GM12878 (cell line): ENCODE results near the gene B4GALT5. TPM values are rescaled to one million over a fixed set of nuclear protein-coding genes. Genes with fewer than 3 reads are reported as not detected.

Experiments
- ATAC-seq: fragments of 200-7000 bp; cut with Tn5 transposase; 3 replicates; pipeline ENCODE4 v1.9.1; 2020; ENCODE audit warnings: mild to moderate bottlenecking, moderate library complexity
- BruUV-seq: library from RNA; stranded (reverse); fragments of 400-500 nt; replicated peaks from 2 replicates; lab custom pipeline; 2021; lab: Mats Ljungman, UMichigan
- CTCF ChIA-PET: fragments of 300-600 bp; sonication (Branson Sonifier 250); formaldehyde crosslinking; extraction: SDS; loops from one replicate; lab custom pipeline; 2021; ENCODE audit warnings: inconsistent platforms; lab: Yijun Ruan, JAX
- POLR2A ChIA-PET: fragments of 350-600 bp; formaldehyde crosslinking; extraction: SDS; loops from one replicate; lab custom pipeline; 2021; ENCODE audit warnings: inconsistent platforms; lab: Charles Lee
- RAD21 ChIA-PET: fragments of 300-600 bp; sonication (Branson Sonifier 250); formaldehyde crosslinking; loops from one replicate; lab custom pipeline; 2023; ENCODE audit warnings: antibody characterized with exemption; ENCODE audit not compliant: unreplicated experiment; lab: Charles Lee
- SMC1A ChIA-PET: fragments of 300-600 bp; sonication (Branson Sonifier 250); formaldehyde crosslinking; loops from one replicate; lab custom pipeline; 2023; ENCODE audit not compliant: unreplicated experiment, uncharacterized antibody; lab: Charles Lee
- DNase-seq: peaks from one replicate; pipeline ENCODE4 v3.0.0-alpha.2; 2011; ENCODE audit warnings: low read depth, low spot score
- FAIRE-seq: peaks from 3 replicates; lab custom pipeline; 2011; peaks lifted over from hg19 to GRCh38; lab: Jason Lieb, UNC
- H2AFZ ChIP-seq: 2 replicates; pipeline ENCODE4 v1.6.0; 2011; ENCODE audit warnings: low read depth, low read length, control low read depth; ENCODE audit not compliant: control insufficient read depth
- H3K27ac ChIP-seq: 2 replicates; pipeline ENCODE4 v1.5.1; 2011; ENCODE audit warnings: control low read depth; ENCODE audit not compliant: control insufficient read depth, insufficient read depth
- H3K27me3 ChIP-seq, 2 experiments: replicated peaks in 1 of 2; 2 replicates each; pipeline versions ENCODE4 v1.6.0 to v1.6.1; 2011; ENCODE audit warnings: low read length in 1 of 2; ENCODE audit not compliant: control insufficient read depth in 2 of 2, insufficient read depth in 2 of 2
- H3K36me3 ChIP-seq, 2 experiments: 2 replicates each; pipeline ENCODE4 v1.5.1; 2011; ENCODE audit warnings: low read length in 1 of 2; ENCODE audit not compliant: control insufficient read depth in 2 of 2, insufficient read depth in 2 of 2
- H3K4me1 ChIP-seq: 2 replicates; pipeline ENCODE4 v1.6.1; 2011; ENCODE audit warnings: mild to moderate bottlenecking, low read length, moderate library complexity, mixed read lengths; ENCODE audit not compliant: control insufficient read depth, insufficient read depth
- H3K4me2 ChIP-seq: 2 replicates; pipeline ENCODE4 v1.6.0; 2011; ENCODE audit warnings: control low read depth; ENCODE audit not compliant: control insufficient read depth, insufficient read depth
- H3K4me3 ChIP-seq: fragments of 200-600 bp; sonication (generic); 2 replicates; pipeline ENCODE4 v1.5.1; 2016
- H3K79me2 ChIP-seq: 2 replicates; pipeline ENCODE4 v1.6.0; 2011; ENCODE audit warnings: low read length; ENCODE audit not compliant: control insufficient read depth, insufficient read depth
- H3K9ac ChIP-seq: 2 replicates; pipeline ENCODE4 v1.8.0; 2011; ENCODE audit warnings: low read length, control low read depth, mixed read lengths; ENCODE audit not compliant: control insufficient read depth, insufficient read depth
- H3K9me3 ChIP-seq: replicated peaks from 3 replicates; pipeline ENCODE4 v1.5.1; 2011; ENCODE audit warnings: mild to moderate bottlenecking, low read length; ENCODE audit not compliant: control insufficient read depth, insufficient read depth
- H4K20me1 ChIP-seq: 2 replicates; pipeline ENCODE4 v1.6.0; 2011; ENCODE audit not compliant: control insufficient read depth, insufficient read depth
- ETV6 ChIP-seq, 2 experiments: fragments of 450-650 bp in 1 of 2; IDR thresholded peaks in 1 of 2; conservative IDR thresholded peaks in 1 of 2; 2 replicates each; pipeline ENCODE4 v1.6.1; 2014; ENCODE audit warnings: antibody characterized with exemption in 1 of 2, borderline replicate concordance in 1 of 2, low read depth in 1 of 2, mild to moderate bottlenecking in 1 of 2, moderate library complexity in 1 of 2
- IRF4 ChIP-seq: IDR thresholded peaks from 2 replicates; pipeline ENCODE4 v1.6.1; 2011; ENCODE audit warnings: low read depth, low read length
- POU2F2 ChIP-seq: IDR thresholded peaks from 3 replicates; pipeline ENCODE4 v1.6.1; 2011; ENCODE audit warnings: low read depth, mild to moderate bottlenecking, low read length, borderline replicate concordance
- SKIL ChIP-seq: fragments of 450-650 bp; IDR thresholded peaks from 2 replicates; pipeline ENCODE4 v1.6.1; 2017; ENCODE audit warnings: mild to moderate bottlenecking, low read depth, inconsistent platforms; ENCODE audit not compliant: poor library complexity, severe bottlenecking
- SMARCA5 ChIP-seq: fragments of 450-650 bp; IDR thresholded peaks from 2 replicates; pipeline ENCODE4 v1.6.1; 2017; ENCODE audit warnings: mild to moderate bottlenecking
- WGBS: methylation state at CpG from one replicate; pipeline ENCODE4 v1.1.6; 2016; ENCODE audit warnings: low lambda C conversion rate; ENCODE audit not compliant: insufficient replicate concordance, insufficient coverage; ENCODE audit errors: missing lambda C conversion rate; 5-methylcytosine and 5-hydroxymethylcytosine counted together
- in situ Hi-C: fragments of 300-500 bp; cut with MboI; formaldehyde crosslinking; loops from 9 replicates; pipeline ENCODE4 v1.14.3; 2018; ENCODE audit warnings: mixed read lengths
- intact Hi-C: fragments of 100-400 bp; cut with micrococcal nuclease; formaldehyde crosslinking; loops from one replicate; pipeline ENCODE4 v1.14.2; 2022; ENCODE audit not compliant: unreplicated experiment
- polyA plus RNA-seq, 11 experiments: library from polyadenylated mRNA; depleted of rRNA in 4 of 11; unstranded in 6 of 11; stranded (reverse) in 5 of 11; fragments of >200 nt; fragmentation: Nextera tagmentation in 4 of 11; fragmentation: Illumina TruSeq in 1 of 11; extraction: Ambion mirVana in 4 of 11; extraction: Trizol in 1 of 11; gene quantifications; 1 replicate in 1 of 11; 2 replicates in 10 of 11; pipeline versions ENCODE4 v1.2.1 to v1.2.3, GENCODE V29; 2011 to 2016; ENCODE audit warnings: inconsistent platforms in 2 of 11, missing spikeins in 2 of 11, low read depth in 1 of 11
- total RNA-seq, 4 experiments: library from RNA; depleted of rRNA in 3 of 4; stranded (reverse); fragments of >200 nt in 3 of 4; fragmentation: Illumina TruSeq in 1 of 4; extraction: Trizol in 1 of 4; gene quantifications; 2 replicates each; pipeline versions ENCODE4 v1.2.1 to v1.2.3, GENCODE V29; 2013 to 2021

The B4GALT5 gene
- total and polyA plus RNA-seq, 10 of the 15 experiments (the other 5 are each of a cell fraction or from before 2014, with no cell fraction given) = 2.0 to 55.5 (median 20.2) TPM

GRCh38 chr20:49706630-49707091 lies 7.0 kb downstream of the B4GALT5 start:
- RAD21 ChIA-PET = interaction anchor here (0.8 to 3.6 kb wide), 8 partner anchors 28 to 181 kb away, joined by 3 to 27 read pairs (median 6); no protein-coding TSS in a partner anchor
- ATAC-seq = peak; percentile 32
- H3K36me3 ChIP-seq = no peaks in the 10 kb centered on the region
- no peak for DNase-seq
- peaks cover 15% of the 10 kb centered on the region for H3K4me1 ChIP-seq
- no peaks in the 10 kb centered on the region for H3K27me3 ChIP-seq
- H3K9me3 ChIP-seq = no peaks in the 10 kb centered on the region
- SMC1A ChIA-PET = interaction anchor here (0.6 to 9.3 kb wide), 13 partner anchors 9 to 92 kb away, joined by 3 to 89 read pairs (median 4); no protein-coding TSS in a partner anchor
- H3K27ac ChIP-seq = peak overlapping the region; percentile 67
- no peak overlapping the region for H2AFZ ChIP-seq
- no peak overlapping the region for H3K9ac ChIP-seq
- H4K20me1 ChIP-seq = no peaks in the 10 kb centered on the region
- in situ Hi-C loops = no loop called here
- 0 out of 2 replicates have a peak overlapping the region, but pooled peaks have one; percentile 1 for H3K4me3 ChIP-seq
- 90% methylated on average over 5 of the region's 5 CpGs for WGBS
- H3K4me2 ChIP-seq = peak overlapping the region; percentile 0; the same call in 1 of the 2 replicates
- peaks cover 90% of the 10 kb centered on the region for H3K79me2 ChIP-seq
- BruUV-seq = no TSS peak
- CTCF ChIA-PET = interaction anchor here (0.9 to 1.4 kb wide), 3 partner anchors 30 to 97 kb away, joined by 3 to 4 read pairs (median 3); no protein-coding TSS in a partner anchor
- FAIRE-seq = no peak
- intact Hi-C loops = loop anchor here (5.0 kb wide), 1 partner anchor 74 kb away; no protein-coding TSS in a partner anchor
- TF ChIP-seq POU2F2 (no peak), IRF4 (no peak), ETV6 (conservative IDR thresholded peaks at IDR 0.05 in 1 of 2, IDR thresholded peaks at IDR 0.05 in 1 of 2; ENCODE audit: borderline replicate concordance in 1 of 2, low read depth in 1 of 2) (no peak), SMARCA5 (no peak), SKIL (no peak)
- POLR2A ChIA-PET = interaction anchor here (0.5 to 1.7 kb wide), 9 partner anchors 13 to 132 kb away, joined by 3 to 10 read pairs (median 4); no protein-coding TSS in a partner anchor
